ENCODE measurements around the gene RPP14.

RPP14 gene

GRCh38 chr3:58359621-58360020 lies 53.6 kb downstream of the RPP14 start:
- no peak for DNase-seq

DNA sequence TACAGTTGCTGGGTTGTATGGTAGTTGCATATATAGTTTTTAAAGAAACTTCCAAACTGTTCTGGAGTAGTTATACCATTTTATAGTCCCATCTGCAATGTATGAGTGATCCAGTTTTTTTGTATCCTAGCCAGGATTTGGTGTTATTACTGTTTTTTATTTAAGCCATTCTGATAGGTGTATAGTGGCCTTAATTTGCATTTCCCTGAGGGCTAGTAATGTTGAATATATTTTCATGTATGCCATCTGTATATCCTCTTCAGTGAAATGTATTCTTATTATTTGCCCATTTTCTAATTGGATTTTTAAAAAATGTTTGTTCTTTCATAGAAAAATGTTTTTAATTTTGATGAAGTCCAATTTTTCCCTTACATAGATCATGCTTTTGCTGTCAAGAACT lies 55.8 kb downstream of the RPP14 start:
- DNase-seq = peak; percentile 5

GRCh38 chr3:58366699-58367098 lies 60.7 kb downstream of the RPP14 start:
- no peak for DNase-seq

DNA sequence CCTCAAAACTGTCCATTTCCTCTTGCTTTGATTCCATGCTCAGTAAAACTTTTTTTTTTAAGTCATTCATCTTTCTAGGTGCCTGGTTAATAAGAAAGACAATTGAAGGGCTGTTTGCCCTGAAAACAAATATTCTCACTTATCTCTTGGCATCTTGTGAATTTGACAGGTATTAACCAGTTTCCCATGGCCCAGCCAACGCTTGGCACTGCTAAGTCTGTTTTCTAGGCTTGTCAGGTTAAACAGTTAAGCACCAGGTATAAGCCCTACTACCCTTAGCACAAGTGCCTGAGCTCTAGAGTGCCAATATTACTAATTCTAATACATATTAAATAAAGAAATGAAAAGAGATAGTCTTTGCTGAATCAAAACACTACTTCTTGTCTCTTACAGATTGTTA lies 63.0 kb downstream of the RPP14 start:
- no peak for DNase-seq
